AG09309 (cell line): ENCODE measurements around the gene CDH4.

Source experiments
- DNase-seq: peaks from one replicate; pipeline ENCODE4 v3.0.0-alpha.2; 2010; ENCODE audit warnings: low read depth
- H3K4me3 ChIP-seq: 2 replicates; pipeline ENCODE4 v1.5.1; 2011; ENCODE audit warnings: mild to moderate bottlenecking, low read depth, low read length, moderate library complexity; ENCODE audit not compliant: control insufficient read depth
- CTCF ChIP-seq: IDR thresholded peaks from 2 replicates; pipeline ENCODE4 v1.5.1; 2011; ENCODE audit warnings: mild to moderate bottlenecking, low read depth, low read length, inconsistent platforms; ENCODE audit not compliant: insufficient read depth, control insufficient read depth; ENCODE audit errors: missing control alignments

The CDH4 gene

GRCh38 chr20:61389077-61389476 is 137.0 kb downstream of the CDH4 start:
- TF ChIP-seq CTCF = no peak
- no peak for DNase-seq
- H3K4me3 ChIP-seq = no peak overlapping the region

- H3K4me3 ChIP-seq = no peak overlapping the region
- no peak for DNase-seq
- TF ChIP-seq CTCF = no peak
These were observed 139.1 kb downstream of the CDH4 start for GRCh38 chr20:61391185-61391584.

GRCh38 chr20:61391812-61392520 is 139.9 kb downstream of the CDH4 start:
- H3K4me3 ChIP-seq = no peak overlapping the region
- DNase-seq = no peak
- no peak for TF ChIP-seq CTCF

- no peak for TF ChIP-seq CTCF
These were observed 142.2 kb downstream of the CDH4 start for GRCh38 chr20:61394088-61394799.

GRCh38 chr20:61396262-61396848 is 144.3 kb downstream of the CDH4 start:
- H3K4me3 ChIP-seq = no peak overlapping the region
- no peak for TF ChIP-seq CTCF
- DNase-seq = no peak

More at GRCh38 chr20:61394088-61394799, 142.2 kb downstream of the CDH4 start:
- DNase-seq = no peak
- H3K4me3 ChIP-seq = no peak overlapping the region

GRCh38 chr20:61397146-61397545 is 145.1 kb downstream of the CDH4 start:
- no peak for TF ChIP-seq CTCF
- DNase-seq = no peak
- H3K4me3 ChIP-seq = no peak overlapping the region
